HL-60/S4 treated with retinoic acid at 250 ng/mL for 4 days and 3 days (cell line): ENCODE results near the gene DCTN1.

Experiments
- in situ Hi-C: fragments of 300-500 bp; cut with MboI; formaldehyde crosslinking; loops from 2 replicates; pipeline ENCODE4 v1.7.0; 2022; ENCODE audit warnings: low sequenced_read_pairs

Gene DCTN1

DNA sequence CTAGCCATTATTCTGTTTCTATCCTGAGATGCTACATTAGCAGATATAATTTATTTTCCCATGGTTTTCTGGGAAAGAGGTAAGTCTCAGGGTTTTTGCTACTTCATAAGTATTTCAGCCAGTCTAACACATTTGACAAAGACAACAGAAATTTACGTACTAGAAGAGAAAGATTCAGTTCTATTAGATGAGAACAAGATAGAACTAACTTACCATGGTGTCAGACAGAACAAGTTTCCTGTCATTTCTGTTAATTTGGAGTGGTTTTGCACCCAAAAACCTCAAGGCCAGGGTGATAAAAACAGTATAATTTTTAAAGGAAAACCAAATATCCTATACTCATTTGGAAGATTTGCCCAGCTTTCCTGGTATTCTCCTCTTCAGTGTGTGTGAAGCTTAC, 52.5 kb downstream of the DCTN1 start:
- in situ Hi-C loops = no loop called here

DNA sequence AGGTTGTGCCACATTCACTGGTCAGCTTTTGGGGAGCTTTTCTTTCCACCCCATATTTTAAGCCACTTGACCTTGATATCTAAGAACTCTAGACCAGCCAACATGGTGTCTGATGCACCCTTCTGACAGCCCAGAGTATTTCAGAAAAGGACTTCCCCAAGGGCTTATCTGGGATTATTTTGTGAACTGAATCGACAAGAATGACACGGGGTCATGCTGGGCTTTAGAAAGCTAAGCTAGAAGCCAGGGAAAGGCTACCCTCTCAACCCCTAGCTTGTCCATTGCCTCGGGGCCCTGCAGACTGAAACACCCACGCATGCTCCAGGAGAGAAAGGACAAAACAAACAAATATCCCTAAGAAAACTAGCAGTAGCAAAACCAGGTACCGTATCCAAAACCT, 52.9 kb downstream of the DCTN1 start:
- in situ Hi-C loops = no loop called here

DNA sequence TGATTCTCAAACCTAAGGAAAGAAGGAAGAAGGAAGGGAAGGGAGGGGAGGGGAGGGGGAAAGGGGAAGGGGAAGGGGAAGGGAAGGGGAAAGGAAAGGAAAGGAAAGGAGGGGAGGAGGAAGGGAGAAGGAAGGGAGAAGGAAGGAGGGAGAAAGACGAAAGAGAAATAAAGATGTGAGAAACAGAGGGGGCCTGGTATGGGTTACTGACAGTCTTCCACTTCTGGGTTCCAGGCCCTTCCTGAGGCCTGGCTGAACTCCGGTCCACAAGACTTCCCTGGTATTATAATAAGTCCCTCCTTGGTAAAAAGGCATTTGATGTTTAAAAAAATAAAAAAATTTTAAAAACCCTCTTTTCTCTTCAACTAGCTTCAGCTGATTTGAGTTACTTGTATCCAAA, 54.3 kb downstream of the DCTN1 start:
- in situ Hi-C loops = no loop called here

DNA sequence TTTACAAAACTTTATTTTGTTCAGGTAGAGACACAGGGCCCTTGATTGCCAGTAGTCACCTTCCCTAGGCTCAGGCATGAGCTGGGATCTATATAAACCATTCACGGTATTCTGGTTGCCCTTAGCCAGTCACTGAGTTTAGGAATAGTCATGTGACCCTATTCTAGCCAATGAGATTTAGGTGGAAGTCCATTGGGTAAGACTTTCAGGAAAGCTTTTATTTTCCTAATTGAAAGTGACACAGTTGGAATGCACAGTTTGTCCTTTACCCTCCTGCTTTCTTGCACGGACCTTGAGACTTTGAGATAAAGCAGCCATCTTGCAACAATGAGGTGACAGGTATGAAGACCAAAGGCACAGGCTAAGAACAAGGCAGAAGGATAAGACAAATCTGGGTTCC, 58.4 kb downstream of the DCTN1 start:
- in situ Hi-C loops = no loop called here

DNA sequence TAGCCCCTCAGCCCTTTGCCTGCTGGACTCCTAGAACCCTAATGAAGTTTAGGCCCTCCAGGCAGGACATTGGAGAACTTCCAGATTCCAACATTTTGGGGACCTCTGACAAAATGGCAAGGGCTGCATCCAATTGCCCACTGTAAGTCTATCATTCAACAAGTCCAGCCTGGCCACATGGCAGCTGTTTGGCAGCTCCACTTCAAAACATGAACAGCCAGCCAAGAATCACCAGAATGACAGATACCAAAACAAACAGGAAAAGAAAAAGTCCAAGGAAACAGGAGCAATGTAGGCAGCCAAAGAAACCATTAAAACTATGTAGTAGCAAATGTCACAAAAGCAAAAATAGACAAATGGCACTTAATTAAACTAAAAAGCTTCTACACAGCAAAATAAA, 62.4 kb downstream of the DCTN1 start:
- in situ Hi-C loops = no loop called here

DNA sequence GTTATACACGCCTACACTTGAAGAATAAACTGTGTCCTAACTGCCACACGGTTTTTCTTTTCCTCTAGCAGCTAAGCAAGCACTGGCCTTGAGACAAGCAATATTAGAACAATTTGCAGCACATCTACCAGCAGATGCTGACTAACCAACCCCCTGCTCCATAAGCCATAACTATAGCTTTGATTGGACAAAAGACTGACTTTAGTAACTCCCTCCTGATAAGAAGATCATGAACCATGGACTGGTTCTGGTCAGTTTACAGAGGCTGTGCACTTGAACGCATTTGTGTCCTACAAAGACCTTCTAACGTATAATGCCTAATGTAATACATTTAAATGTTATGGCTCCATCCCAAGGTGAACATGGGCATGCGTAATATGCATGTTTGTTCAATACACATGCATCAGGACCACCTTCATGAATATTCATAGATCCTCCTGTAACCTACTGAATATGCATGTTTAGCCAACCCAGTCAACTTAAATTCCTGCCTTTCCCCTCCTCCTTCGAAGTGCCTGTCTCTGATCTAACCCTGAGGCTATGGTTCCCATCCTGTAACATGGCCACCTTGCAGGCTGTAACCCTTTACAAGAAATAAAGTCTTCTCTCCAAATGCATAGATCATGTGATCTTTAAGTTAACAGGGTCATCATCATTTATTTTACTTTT, 63.4 kb downstream of the DCTN1 start:
- in situ Hi-C loops = no loop called here

DNA sequence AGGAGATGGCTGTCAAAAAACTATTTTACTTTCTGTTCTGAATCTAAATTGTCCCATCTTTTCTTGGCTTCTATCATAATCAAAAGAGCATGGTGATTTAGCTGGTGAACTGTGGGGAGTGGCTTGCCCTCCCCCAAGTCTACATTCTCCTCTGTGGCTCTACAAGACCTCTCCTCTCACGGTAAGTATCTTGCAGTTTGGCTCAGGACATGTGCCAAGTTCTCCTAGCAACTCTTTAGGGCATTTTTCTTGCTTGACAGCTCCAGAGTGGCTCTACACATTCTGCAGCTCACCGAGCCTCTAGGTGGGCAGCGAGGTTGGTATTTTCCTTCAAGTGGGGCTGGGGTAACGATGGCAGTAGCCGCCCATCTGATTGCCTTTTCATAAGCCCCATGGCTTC, 66.0 kb downstream of the DCTN1 start:
- in situ Hi-C loops = no loop called here

DNA sequence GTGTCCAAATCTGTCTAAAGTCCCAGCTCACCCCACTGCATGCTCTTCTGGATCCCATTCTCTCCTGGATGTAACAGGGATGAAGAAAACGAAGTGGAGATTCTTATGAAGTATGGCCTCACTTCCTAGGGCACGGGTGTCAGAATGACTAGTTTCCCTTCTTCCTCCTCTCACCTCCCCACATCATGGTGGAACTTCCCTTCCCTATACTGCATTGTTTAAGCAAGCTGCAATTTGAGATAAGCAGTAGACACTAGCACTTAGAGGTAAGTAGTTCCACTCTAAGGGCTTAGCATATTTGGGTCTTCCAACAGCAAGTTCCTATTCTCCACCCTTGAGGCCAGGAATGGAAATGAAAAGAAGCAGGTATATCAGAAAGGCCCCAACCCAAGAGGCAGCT, 66.6 kb downstream of the DCTN1 start:
- in situ Hi-C loops = no loop called here

DNA sequence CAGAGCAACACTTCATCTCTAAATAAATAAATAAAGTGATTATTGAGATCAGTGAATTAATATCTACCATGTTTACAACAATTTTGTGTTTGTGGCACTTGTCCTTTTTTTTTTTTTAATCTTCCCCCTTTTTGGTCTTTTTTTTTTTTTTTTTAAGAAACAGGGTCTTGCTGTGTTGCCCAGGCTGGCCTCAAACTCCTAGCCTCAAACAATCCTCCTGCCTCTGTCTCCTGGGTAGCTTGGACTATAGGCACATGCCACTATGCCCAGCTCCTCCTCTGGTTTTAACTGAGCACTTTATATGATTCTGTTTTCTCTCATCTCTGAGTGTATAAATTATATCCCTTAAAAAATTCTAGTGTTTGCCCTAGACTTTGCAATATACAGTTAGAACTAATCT, 67.2 kb downstream of the DCTN1 start:
- in situ Hi-C loops = no loop called here
